HG02938 (cell line): Measurements from ENCODE around the gene ACSF3.

Experiments used
- ATAC-seq: cut with Tn5 transposase; IDR thresholded peaks from one replicate; pipeline ENCODE4 v1.9.1; 2021; ENCODE audit warnings: mild to moderate bottlenecking, moderate library complexity; ENCODE audit not compliant: unreplicated experiment

Gene ACSF3

DNA sequence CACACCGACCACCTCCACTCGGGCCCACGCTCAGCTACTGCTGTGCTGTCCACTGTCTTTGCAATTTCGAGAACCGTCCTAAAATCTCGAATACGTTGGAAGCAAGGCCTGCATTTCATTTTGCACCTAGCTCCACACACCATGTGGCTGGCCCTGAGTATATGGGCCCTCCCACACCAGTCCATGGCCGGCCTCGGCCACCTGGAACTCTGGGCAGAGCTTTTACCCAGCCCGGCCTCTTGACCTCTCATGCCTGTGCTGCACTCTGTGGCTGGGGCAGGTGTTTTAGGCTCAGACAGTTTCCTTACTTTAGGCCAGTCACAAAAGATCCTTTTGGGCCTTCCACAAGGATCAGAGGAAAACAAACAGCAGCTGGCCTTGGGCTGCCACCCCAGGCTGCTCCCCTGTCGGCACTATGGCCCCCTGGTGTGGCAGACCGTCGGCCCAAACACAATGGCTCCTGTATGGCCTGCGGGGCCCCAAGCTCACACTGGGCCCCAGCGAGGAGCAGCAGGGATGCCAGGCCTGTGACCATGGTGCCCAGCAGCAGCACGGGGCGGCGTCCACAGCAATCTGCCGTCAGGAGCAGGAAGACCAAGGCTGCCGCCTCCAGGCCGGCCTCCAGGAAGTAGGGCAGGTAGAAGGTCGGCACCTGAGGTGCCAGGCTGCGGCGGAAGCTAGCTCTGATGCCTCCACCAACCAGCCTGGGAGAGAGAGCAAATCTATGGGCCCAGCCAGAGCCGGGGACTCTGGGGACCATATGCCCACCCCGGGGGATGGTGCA lies 104.2 kb downstream of the ACSF3 start:
- ATAC-seq = no peak

- no peak for ATAC-seq
Observed at GRCh38 chr16:89198417-89199240, 105.0 kb downstream of the ACSF3 start.

DNA sequence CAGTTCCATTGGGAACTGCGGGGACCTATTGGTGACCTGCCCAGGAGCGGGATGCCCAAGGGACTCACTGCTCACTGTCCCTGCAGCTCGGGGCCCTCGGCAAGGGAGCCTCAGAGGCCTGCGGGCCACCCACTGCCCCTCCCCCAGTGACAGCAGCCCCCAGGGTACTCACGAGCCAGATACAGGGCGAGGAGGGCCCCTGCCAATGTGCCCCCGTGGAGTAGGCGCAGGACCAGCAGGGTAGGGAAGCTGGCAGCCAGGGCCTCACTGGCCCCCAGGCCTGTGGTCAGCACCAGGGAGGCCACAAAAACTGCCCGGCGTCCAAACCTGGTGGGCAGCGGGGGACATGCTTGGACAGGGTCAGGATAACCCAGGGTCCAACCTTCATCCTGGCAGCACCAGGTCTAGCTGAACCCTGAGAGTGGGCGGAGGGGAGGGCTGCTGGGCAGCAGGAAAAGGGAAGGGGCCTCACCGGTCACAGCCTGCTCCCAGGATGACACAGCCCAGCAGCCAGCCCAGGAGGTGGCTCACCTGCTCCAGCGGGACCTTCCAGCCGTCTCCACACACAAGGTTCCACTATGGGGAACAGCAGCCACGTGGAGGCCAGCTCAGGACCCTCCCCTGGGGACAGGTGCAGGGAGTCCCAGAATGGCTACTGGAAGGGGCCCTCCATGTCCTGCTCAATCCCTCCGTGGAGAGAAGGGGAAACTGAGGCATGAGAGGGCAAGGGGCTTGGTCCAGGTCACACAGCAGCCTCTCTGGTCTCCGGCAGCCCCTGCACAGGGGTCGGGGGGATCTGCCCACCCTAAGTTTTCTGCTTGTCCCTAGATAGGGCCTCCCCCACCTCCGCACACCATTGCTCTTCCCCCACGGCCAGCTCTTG lies 105.8 kb downstream of the ACSF3 start:
- ATAC-seq = no peak

DNA sequence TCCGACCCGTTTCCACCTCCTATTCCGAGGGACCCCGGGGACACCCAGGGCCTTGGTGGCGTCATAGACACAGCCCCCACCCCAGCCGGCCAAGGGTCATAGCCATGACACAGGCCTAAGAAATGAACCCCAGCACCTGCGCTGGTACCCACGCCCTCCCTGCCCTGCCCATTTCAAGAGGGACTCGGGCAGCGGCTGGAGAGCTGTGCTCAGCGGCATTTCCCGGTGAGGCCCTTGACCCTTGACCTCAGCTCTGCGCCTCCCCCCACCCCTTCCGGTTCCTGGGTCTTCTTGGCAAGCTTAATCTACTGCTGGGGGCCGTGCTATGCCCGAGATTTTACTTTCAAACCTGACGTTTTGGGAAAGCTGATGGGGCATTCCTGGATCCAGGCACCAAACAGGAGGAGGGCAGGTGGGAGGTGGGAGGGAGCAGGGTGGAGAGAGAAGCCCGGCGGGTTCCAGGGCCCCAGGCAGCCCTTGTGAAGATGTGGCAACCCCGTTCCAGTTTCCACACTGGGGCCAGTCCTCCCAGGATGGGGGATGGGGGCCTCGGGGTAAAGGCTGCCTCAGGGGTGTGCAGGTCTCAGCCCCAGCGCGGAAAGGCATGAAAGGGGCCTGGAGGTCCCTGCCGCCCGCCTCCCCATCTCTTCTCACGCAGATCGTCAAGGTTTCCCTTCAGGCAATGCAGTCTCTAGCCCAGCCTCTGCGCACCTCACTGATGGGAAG lies 106.6 kb downstream of the ACSF3 start, which contains the start of gene SLC22A31:
Gene SLC22A31, minus strand, starts transcription at position 414 of the 726 bp plus-strand sequence. Its CDS starts 36 bp downstream, at position 378.
- no peak for ATAC-seq

GRCh38 chr16:89200850-89201411 lies 107.3 kb downstream of the ACSF3 start:
- ATAC-seq = no peak

DNA sequence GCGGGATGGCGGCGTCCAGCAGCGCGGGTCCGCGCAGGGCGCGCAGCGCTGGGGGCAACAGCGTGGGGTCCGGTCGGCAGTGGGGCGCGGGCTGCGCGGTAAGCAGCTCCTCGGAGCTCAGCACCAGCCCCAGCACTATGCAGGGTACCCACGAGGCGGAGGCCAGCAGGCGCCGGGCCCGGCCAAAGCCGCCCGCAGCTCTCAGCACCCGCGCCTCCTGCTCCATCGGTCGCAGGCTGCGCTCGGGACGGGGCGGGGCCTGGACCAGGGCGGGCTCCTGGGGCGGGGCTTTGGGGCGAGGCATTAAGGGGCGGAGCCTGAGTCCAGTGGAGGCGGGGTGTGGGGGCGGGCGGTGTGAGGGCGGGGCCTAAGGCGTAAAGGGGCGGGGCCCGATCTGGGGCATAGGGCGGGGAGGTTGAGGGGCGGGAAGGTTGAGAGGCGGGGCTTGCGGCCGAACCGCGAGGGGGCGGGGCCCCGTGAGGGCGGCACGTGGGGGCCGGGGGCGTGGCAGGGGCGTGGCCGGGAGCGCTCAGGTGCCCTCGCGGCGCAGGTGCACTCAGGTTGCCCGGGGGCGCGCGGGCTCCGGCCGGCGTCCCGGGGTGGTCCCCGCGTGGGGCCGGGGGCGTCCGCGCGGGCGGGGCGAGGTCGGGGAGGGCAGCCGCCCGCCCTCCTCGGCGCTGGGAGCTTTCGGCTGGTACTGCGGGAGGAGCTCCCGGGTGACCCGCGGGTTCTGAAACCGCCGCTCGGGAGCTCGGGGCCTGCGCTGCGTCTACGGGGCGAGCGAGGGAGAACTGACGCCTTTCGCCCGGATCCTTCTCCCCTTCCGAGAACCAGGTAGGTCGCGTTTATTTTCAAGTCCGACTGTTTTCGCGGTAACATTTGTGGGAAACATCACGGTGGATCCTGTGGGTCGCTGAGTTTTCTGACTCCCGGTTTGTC lies 108.1 kb downstream of the ACSF3 start:
- no peak for ATAC-seq

GRCh38 chr16:89202422-89203215 lies 109.0 kb downstream of the ACSF3 start:
- ATAC-seq = no peak
